Ovary (tissue), 9 donors: Measurements from ENCODE around the gene MCM6. TPM values are rescaled to one million over a fixed set of nuclear protein-coding genes. Genes with fewer than 3 reads are reported as not detected.

Source experiments
- DNase-seq, 5 donors: peaks; one replicate each; pipeline ENCODE4 v3.0.0-alpha.2; 2019 to 2020
- H3K27ac ChIP-seq, 2 donors: fragments of 200-600 bp; one replicate each; pipeline versions ENCODE4 v1.5.1 to v1.8.0; 2019 to 2022
- H3K27me3 ChIP-seq: fragments of 200-600 bp; one replicate; pipeline ENCODE4 v1.8.0; 2022
- H3K36me3 ChIP-seq: fragments of 200-600 bp; sonication (generic); one replicate; pipeline ENCODE4 v1.5.1; 2019
- H3K4me1 ChIP-seq: one replicate; pipeline ENCODE4 v1.8.1; 2013; ENCODE audit warnings: mild to moderate bottlenecking, moderate library complexity; ENCODE audit not compliant: insufficient read depth
- H3K4me3 ChIP-seq: fragments of 200-600 bp; sonication (generic); one replicate; pipeline ENCODE4 v1.5.1; 2017
- H3K9me3 ChIP-seq, 2 donors: fragments of 200-600 bp in 1 of 2; sonication (generic) in 1 of 2; one replicate each; pipeline versions ENCODE4 v1.5.1 to v1.8.1; 2013 to 2019; ENCODE audit warnings: mild to moderate bottlenecking in 1 of 2, moderate library complexity in 1 of 2
- CTCF ChIP-seq, 3 donors: fragments of 450-650 bp in 2 of 3; fragments of 200-600 bp in 1 of 3; IDR thresholded peaks; one replicate each; pipeline versions ENCODE4 v1.5.1 to v1.8.0; 2016 to 2022; ENCODE audit warnings: antibody characterized with exemption in 3 of 3, mild to moderate bottlenecking in 1 of 3
- EP300 ChIP-seq: sonication (generic); formaldehyde crosslinking; IDR thresholded peaks from one replicate; pipeline ENCODE4 v1.6.1; 2017; ENCODE audit warnings: antibody characterized with exemption
- POLR2A ChIP-seq: fragments of 450-650 bp; IDR thresholded peaks from one replicate; pipeline ENCODE4 v1.6.1; 2017; ENCODE audit warnings: antibody characterized with exemption, mild to moderate bottlenecking, moderate library complexity
- WGBS, 3 donors: extraction: QIAGEN DNeasy Blood & Tissue Kit in 1 of 3; methylation state at CpG; one replicate each; pipeline versions ENCODE4 v1.1.5 to v1.1.7; 2013 to 2017; 5-methylcytosine and 5-hydroxymethylcytosine counted together
- intact Hi-C, 4 donors: fragments of 100-400 bp; cut with DNase I; formaldehyde crosslinking; loops; one replicate each; pipeline versions ENCODE4 v1.11.0 to v1.15.1; 2022 to 2023
- polyA plus RNA-seq, 2 donors: library from polyadenylated mRNA; stranded (reverse); fragments of 200-250 nt in 1 of 2; fragments of 350-450 nt in 1 of 2; fragmentation: Illumina TruSeq in 1 of 2; extraction: RNeasy Lipid Tissue Mini Kit (QIAGEN cat#74804) in 1 of 2; gene quantifications; one replicate each; pipeline ENCODE4 v1.2.3, GENCODE V29; 2013 to 2014
- total RNA-seq, 7 donors: library from RNA; depleted of rRNA in 2 of 7; stranded (reverse); fragments of >200 nt in 2 of 7; fragmentation: NEBNext Ultra II Directional in 3 of 7; extraction: Animal tissue kit (Norgen Biotek cat#: 25700) in 3 of 7; gene quantifications; one replicate each; pipeline versions ENCODE4 v1.1.0 to v1.2.4, GENCODE V29; 2016 to 2023
- donor health status: DM: no; HTN: no; CAD: no; lungs with moderate emphysema.
- donor health status: DM: no; HTN: no; CAD: no.
- donor health status: Bipolar disorder and iron deficiency.
- donor health status: DM: yes; HTN: yes; CAD: no.
- donor health status: DM: no; HTN: no; CAD: no.
- donor health status: DM: yes; HTN: yes; CAD: no.

MCM6 gene
- total and polyA plus RNA-seq, 9 donors, result 7.2 to 20.1 (median 15.4) TPM

GRCh38 chr2:135875491-135876065 is 665 bp downstream of the MCM6 start:
- no peaks in the 10 kb centered on the region for H3K36me3 ChIP-seq
- WGBS, 3 donors, result 0 to 1% (median 1%) methylated on average over 26 of the region's 26 CpGs
- peak overlapping the region; percentile 82 to 85 for H3K27ac ChIP-seq
- DNase-seq, result peak in 4 of 5 donors; percentile 20 to 58 (median 47)
- intact Hi-C loops, result loop anchor here in 2 of 4 donors (10.0 kb wide), 2 partner anchors 109 to 861 kb away; partner anchors contain the start of gene DARS1 (in 1 of the 2)
- H3K4me3 ChIP-seq, result peak overlapping the region; percentile 89
- H3K9me3 ChIP-seq, result no peaks in the 10 kb centered on the region
- no peak for TF ChIP-seq CTCF (IDR thresholded peaks at IDR 0.05)
- TF ChIP-seq POLR2A, result no peak
- no peak for TF ChIP-seq EP300
- H3K27me3 ChIP-seq, result no peaks in the 10 kb centered on the region
- H3K4me1 ChIP-seq, result peaks cover 7% of the 10 kb centered on the region

- WGBS, 3 donors, result 71 to 82% (median 77%) methylated on average over 19 of the region's 19 CpGs
- H3K4me1 ChIP-seq, result peaks cover 7% of the 10 kb centered on the region
- TF ChIP-seq POLR2A (no peak), CTCF (IDR thresholded peaks at IDR 0.05) (no peak)
- no peaks in the 10 kb centered on the region for H3K9me3 ChIP-seq
- no peaks in the 10 kb centered on the region for H3K27me3 ChIP-seq
- H3K36me3 ChIP-seq, result no peaks in the 10 kb centered on the region
- intact Hi-C loops, result loop anchor here in 2 of 4 donors (10.0 kb wide), 2 partner anchors 110 to 860 kb away; partner anchors contain the start of gene DARS1 (in 1 of the 2)
- H3K4me3 ChIP-seq, result no peak overlapping the region
- H3K27ac ChIP-seq, result no peak overlapping the region
- DNase-seq, result no peak
These were observed 1.4 kb downstream of the MCM6 start for GRCh38 chr2:135874777-135875365.

GRCh38 chr2:135870571-135870970 is 5.7 kb downstream of the MCM6 start:
- no peaks in the 10 kb centered on the region for H3K36me3 ChIP-seq
- 35 to 100% (median 94%) methylated on average over 1 of the region's 1 CpG for WGBS, 3 donors
- no peak overlapping the region for H3K27ac ChIP-seq
- no peaks in the 10 kb centered on the region for H3K27me3 ChIP-seq
- H3K9me3 ChIP-seq, result no peaks in the 10 kb centered on the region
- intact Hi-C loops, result loop anchor here in 2 of 4 donors (10.0 kb wide), 2 partner anchors 114 to 856 kb away; partner anchors contain the start of gene DARS1 (in 1 of the 2)
- TF ChIP-seq POLR2A (no peak), EP300 (no peak), CTCF (IDR thresholded peaks at IDR 0.05) (no peak)
- no peak for DNase-seq
- peaks cover 4% of the 10 kb centered on the region for H3K4me1 ChIP-seq
- H3K4me3 ChIP-seq, result no peak overlapping the region

GRCh38 chr2:135863233-135863632 is 13.0 kb downstream of the MCM6 start:
- no peak for DNase-seq
- TF ChIP-seq POLR2A (no peak), EP300 (no peak), CTCF (IDR thresholded peaks at IDR 0.05) (no peak)
- H3K4me3 ChIP-seq, result no peak overlapping the region
- no peaks in the 10 kb centered on the region for H3K27me3 ChIP-seq
- 61 to 65% (median 63%) methylated on average over 6 of the region's 6 CpGs for WGBS, 3 donors
- intact Hi-C loops, result no loop called here
- no peaks in the 10 kb centered on the region for H3K4me1 ChIP-seq
- no peak overlapping the region for H3K27ac ChIP-seq
- H3K9me3 ChIP-seq, result no peaks in the 10 kb centered on the region
- no peaks in the 10 kb centered on the region for H3K36me3 ChIP-seq
